ENCODE measurements around the gene RPL34. TPM values are rescaled to one million over a fixed set of nuclear protein-coding genes. Genes with fewer than 3 reads are reported as not detected.
"Not testable (repeated sequence)": the region's sequence is repeated elsewhere in the genome, so short reads cannot be mapped to it uniquely, and the experiment has no call there.

The RPL34 gene
- polyA plus RNA-seq, 2 of the 4 experiments (the other 2 are of a cell fraction) = 949 to 1,255 TPM

GRCh38 chr4:108589961-108590360 lies 30.4 kb upstream of the RPL34 start (continued):
- TF ChIP-seq REST (IDR thresholded peaks at IDR 0.05) = no peak
- TF ChIP-seq SMC3 (IDR thresholded peaks at IDR 0.05) = no peak
- no peak for TF ChIP-seq JUNB (IDR thresholded peaks at IDR 0.05)
- no peak for TF ChIP-seq HES2 (IDR thresholded peaks at IDR 0.05)
- TF ChIP-seq ZC3H11A (IDR thresholded peaks at IDR 0.05) = no peak
- no peak for TF ChIP-seq POLR2A (IDR thresholded peaks at IDR 0.05; ENCODE audit: low read length)

GRCh38 chr4:108590776-108591175 lies 29.6 kb upstream of the RPL34 start:
- POLR2A ChIA-PET = no interaction called here

GRCh38 chr4:108592674-108592986 lies 27.7 kb upstream of the RPL34 start:
- FAIRE-seq (no peak), DNase-seq (ENCODE audit: low read depth in 1 of 2, low spot score in 1 of 2) (no peak), ATAC-seq (no peak)
- ChIA-PET POLR2A (no interaction called here), CTCF (no interaction called here)
- H3K9me3 ChIP-seq = no peaks in the 10 kb centered on the region
- TF ChIP-seq FOSB (CRISPR knock-in tag; IDR thresholded peaks at IDR 0.05) (no peak), JUN (IDR thresholded peaks at IDR 0.05) (no peak), HOXA7 (CRISPR knock-in tag; IDR thresholded peaks at IDR 0.05) (no peak), EP300 (IDR thresholded peaks at IDR 0.05) (no peak), ZNF302 (CRISPR knock-in tag; IDR thresholded peaks at IDR 0.05) (no peak), RNF2 (IDR thresholded peaks at IDR 0.05; ENCODE audit: borderline replicate concordance, low read depth) (no peak), RARB (CRISPR knock-in tag; IDR thresholded peaks at IDR 0.05) (no peak), JUNB (IDR thresholded peaks at IDR 0.05) (no peak), USF2 (IDR thresholded peaks at IDR 0.05) (no peak), HMGXB4 (CRISPR knock-in tag; IDR thresholded peaks at IDR 0.05; ENCODE audit: borderline replicate concordance) (no peak), CBX8 (IDR thresholded peaks at IDR 0.05) (no peak), ZSCAN20 (CRISPR knock-in tag; IDR thresholded peaks at IDR 0.05) (no peak), KDM5A (IDR thresholded peaks at IDR 0.05) (no peak), MYC (IDR thresholded peaks at IDR 0.05; ENCODE audit: borderline replicate concordance, low read length) (no peak), GATA3 (IDR thresholded peaks at IDR 0.05; ENCODE audit: borderline replicate concordance) (no peak), HDAC2 (IDR thresholded peaks at IDR 0.05) (no peak), HEYL (CRISPR knock-in tag; IDR thresholded peaks at IDR 0.05) (no peak), POLR2A (IDR thresholded peaks at IDR 0.05; ENCODE audit: low read length) (no peak), MAX (IDR thresholded peaks at IDR 0.05) (no peak), NFE2L2 (conservative IDR thresholded peaks at IDR 0.05; ENCODE audit: low read length) (no peak)
- no peak overlapping the region for H3K4me2 ChIP-seq
- H3K27ac ChIP-seq = 0 out of 6 replicates have a peak overlapping the region, but pooled peaks of 1 of the 2 experiments have one; percentile 33
- no peak overlapping the region for H3K4me3 ChIP-seq
- 58% methylated on average over 2 of the region's 2 CpGs for WGBS (ENCODE audit: missing lambda C conversion rate)
- no peaks in the 10 kb centered on the region for H3K4me1 ChIP-seq

More at GRCh38 chr4:108590776-108591175, 29.6 kb upstream of the RPL34 start:
- TF ChIP-seq USF2 (IDR thresholded peaks at IDR 0.05) (no peak), MAX (IDR thresholded peaks at IDR 0.05) (no peak)
- no peak overlapping the region for H3K4me3 ChIP-seq
- FAIRE-seq (no peak), DNase-seq (ENCODE audit: low read depth in 1 of 2, low spot score in 1 of 2) (no peak), ATAC-seq (no peak)
- WGBS (ENCODE audit: missing lambda C conversion rate) = 35% methylated on average over 1 of the region's 1 CpG
- CTCF ChIA-PET = interaction anchor here (1.1 to 1.3 kb wide), 2 partner anchors 18 to 572 kb away, joined by 3 to 4 read pairs; no protein-coding TSS in a partner anchor
- H3K4me2 ChIP-seq = no peak overlapping the region
- no peaks in the 10 kb centered on the region for H3K4me1 ChIP-seq
- H3K27ac ChIP-seq = no peak overlapping the region
- no peaks in the 10 kb centered on the region for H3K9me3 ChIP-seq

GRCh38 chr4:108594296-108594695 lies 26.1 kb upstream of the RPL34 start:
- CTCF ChIA-PET; FAIRE-seq; H3K4me3 ChIP-seq; DNase-seq (ENCODE audit: low read depth in 1 of 2, low spot score in 1 of 2); ATAC-seq; POLR2A ChIA-PET; H3K27ac ChIP-seq; H3K4me2 ChIP-seq; H3K4me1 ChIP-seq; H3K9me3 ChIP-seq: not testable (repeated sequence)
- 76% methylated on average over 16 of the region's 21 CpGs for WGBS (ENCODE audit: missing lambda C conversion rate)

Data from A549 (cell line).